GM21737 (cell line): ENCODE measurements around the gene VPS8.
"Not testable (repeated sequence)": the region's sequence is repeated elsewhere in the genome, so short reads cannot be mapped to it uniquely, and the experiment has no call there.

Experiments
- ATAC-seq: cut with Tn5 transposase; IDR thresholded peaks from one replicate; pipeline ENCODE4 v1.9.1; 2021; ENCODE audit warnings: mild to moderate bottlenecking, moderate library complexity; ENCODE audit not compliant: unreplicated experiment

VPS8 gene

GRCh38 chr3:184914628-184915027 is 102.7 kb downstream of the VPS8 start:
- no peak for ATAC-seq

- no peak for ATAC-seq
These were observed 106.8 kb downstream of the VPS8 start for GRCh38 chr3:184918750-184919149.

- no peak for ATAC-seq
These were observed 107.7 kb downstream of the VPS8 start for GRCh38 chr3:184919651-184920050.

GRCh38 chr3:184924547-184924946 is 112.6 kb downstream of the VPS8 start:
- no peak for ATAC-seq

- no peak for ATAC-seq
These were observed 115.9 kb downstream of the VPS8 start for GRCh38 chr3:184927796-184928315.

GRCh38 chr3:184932777-184933176 is 120.8 kb downstream of the VPS8 start:
- no peak for ATAC-seq

- ATAC-seq, result no peak
These were observed 125.6 kb downstream of the VPS8 start for GRCh38 chr3:184937611-184938010.

GRCh38 chr3:184941408-184941807 is 129.4 kb downstream of the VPS8 start:
- no peak for ATAC-seq

- ATAC-seq, result no peak
These were observed 130.8 kb downstream of the VPS8 start for GRCh38 chr3:184942735-184943134.

- no peak for ATAC-seq
These were observed 132.3 kb downstream of the VPS8 start for GRCh38 chr3:184944241-184944640.

GRCh38 chr3:184945886-184946625 is 134.1 kb downstream of the VPS8 start:
- ATAC-seq, result no peak

GRCh38 chr3:184946917-184947316 is 135.0 kb downstream of the VPS8 start:
- no peak for ATAC-seq

- ATAC-seq, result no peak
These were observed 137.4 kb downstream of the VPS8 start for GRCh38 chr3:184949251-184949965.

- not testable (repeated sequence) for ATAC-seq
These were observed 138.8 kb downstream of the VPS8 start for GRCh38 chr3:184950816-184951215.

GRCh38 chr3:184952671-184953070 is 140.7 kb downstream of the VPS8 start:
- no peak for ATAC-seq

- no peak for ATAC-seq
These were observed 141.4 kb downstream of the VPS8 start for GRCh38 chr3:184953401-184953800.

- ATAC-seq, result no peak
These were observed 142.3 kb downstream of the VPS8 start for GRCh38 chr3:184954251-184954650.

GRCh38 chr3:184954851-184955250 is 142.9 kb downstream of the VPS8 start:
- not testable (repeated sequence) for ATAC-seq

GRCh38 chr3:184965639-184966430 is 153.9 kb downstream of the VPS8 start:
- ATAC-seq, result no peak

GRCh38 chr3:184968115-184968514 is 156.1 kb downstream of the VPS8 start:
- no peak for ATAC-seq

- ATAC-seq, result no peak
These were observed 158.2 kb downstream of the VPS8 start for GRCh38 chr3:184970186-184970585.
